HG03558 (cell line): ENCODE data around the gene AKAP6.

ENCODE experiments used
- ATAC-seq: cut with Tn5 transposase; IDR thresholded peaks from one replicate; pipeline ENCODE4 v1.9.1; 2021; ENCODE audit warnings: moderate number of reproducible peaks; ENCODE audit not compliant: unreplicated experiment; ENCODE audit errors: extremely low read depth

AKAP6 gene

DNA sequence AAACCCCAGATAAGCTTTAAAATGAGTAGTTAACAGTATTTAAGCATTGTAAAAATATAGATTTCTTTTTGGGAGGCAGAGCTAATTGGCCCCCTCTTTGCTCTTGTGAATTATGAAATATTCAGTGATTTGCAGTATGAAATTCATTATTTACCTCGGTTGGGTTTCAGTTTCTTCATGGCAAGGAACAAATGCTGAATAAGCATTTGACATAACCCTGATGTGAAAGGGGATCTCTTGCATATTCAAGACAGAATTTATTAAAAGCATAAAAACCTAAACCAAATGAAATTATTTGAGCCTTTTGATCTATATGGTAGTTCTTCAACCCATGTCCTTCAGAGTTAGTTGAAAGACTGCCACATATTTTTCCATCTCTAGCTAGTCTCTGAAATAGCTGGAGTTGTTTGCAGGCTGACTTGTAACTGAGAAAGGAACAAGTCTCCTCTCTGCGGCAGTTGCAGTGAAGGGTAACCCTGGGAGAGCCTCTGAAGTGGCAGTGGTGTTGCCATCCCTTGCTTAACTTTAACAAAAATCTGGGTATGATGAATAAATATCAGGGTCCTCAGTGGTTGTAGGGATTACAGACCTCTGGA is 690 bp downstream of the AKAP6 start:
- no peak for ATAC-seq

DNA sequence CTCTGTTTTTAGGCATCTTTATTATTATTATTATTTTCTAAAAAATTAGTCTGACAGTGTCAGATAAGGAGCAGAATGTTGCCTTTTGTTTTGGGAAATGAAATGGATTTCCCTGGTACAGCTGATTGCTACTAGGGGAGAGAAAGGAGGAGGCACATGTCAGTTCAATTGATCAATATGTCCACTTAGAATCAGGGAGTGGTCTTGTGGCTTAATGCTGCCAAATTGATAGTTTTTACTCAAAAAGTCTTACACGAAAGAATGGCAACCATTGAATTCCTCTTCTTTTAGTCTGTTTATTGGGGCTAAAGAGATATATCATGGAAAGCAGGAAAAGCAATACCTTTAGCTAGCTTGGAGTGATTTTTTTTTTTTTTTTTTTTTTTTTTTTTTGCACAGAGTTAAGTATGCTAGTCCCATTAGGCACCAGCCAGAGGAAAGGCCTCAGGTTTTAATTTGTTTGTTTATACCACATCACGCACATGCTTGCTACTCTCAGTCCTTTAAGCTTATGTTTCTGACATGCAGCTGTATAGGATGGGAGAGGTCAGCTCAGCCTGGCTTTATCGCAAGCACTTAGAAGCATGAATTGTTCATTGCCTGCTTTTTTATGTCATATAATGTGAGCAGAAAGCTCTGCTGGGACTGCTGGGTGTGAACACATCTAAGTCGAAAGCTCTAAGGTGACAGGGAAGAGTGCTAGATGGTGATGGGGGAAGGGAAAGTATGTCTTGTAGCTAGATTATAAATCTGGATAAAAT is 1.4 kb downstream of the AKAP6 start:
- ATAC-seq, result no peak

DNA sequence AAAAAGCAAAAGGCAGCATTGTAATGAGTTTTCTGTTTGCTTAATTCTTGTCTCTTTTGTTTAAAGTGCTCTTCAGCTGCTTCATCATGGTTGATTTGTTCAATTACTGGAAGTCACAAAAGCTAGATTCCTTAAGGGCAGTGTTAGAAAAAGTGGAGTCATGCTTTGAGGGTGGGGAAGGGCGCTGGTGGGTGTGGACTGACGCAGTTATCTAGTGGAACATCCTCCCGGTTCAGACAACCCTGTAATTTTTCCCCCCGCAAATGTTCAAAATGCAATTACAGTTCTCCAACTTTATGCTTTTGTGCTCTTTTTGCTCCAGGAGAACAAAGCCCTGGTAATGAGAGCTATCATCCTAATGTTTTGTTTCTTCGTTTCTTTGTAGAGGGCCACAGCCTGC is 2.1 kb downstream of the AKAP6 start:
- ATAC-seq, result no peak

GRCh38 chr14:32332415-32333316 is 3.6 kb downstream of the AKAP6 start:
- no peak for ATAC-seq

- ATAC-seq, result no peak
Measured at GRCh38 chr14:32336702-32337101, 7.6 kb downstream of the AKAP6 start.

DNA sequence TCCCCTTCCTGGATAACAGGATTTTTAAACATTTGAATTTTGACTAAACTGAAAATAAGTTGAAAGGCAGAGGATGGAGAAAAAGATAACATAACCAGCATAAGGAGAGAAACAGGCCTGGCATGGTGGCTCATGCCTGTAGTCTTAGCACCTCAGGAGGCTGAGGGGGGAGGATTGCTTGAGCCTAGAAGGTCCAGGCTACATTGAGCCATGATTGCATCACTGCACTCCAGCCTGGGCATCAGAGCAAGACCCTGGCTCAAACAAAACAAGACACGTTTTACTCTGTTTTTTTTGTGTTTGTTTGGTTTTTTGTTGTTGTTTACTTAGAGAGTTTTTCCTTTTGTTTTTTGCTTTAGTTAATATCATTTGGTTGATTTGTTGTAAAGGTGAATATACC is 8.7 kb downstream of the AKAP6 start:
- no peak for ATAC-seq

GRCh38 chr14:32339188-32339587 is 10.1 kb downstream of the AKAP6 start:
- no peak for ATAC-seq

DNA sequence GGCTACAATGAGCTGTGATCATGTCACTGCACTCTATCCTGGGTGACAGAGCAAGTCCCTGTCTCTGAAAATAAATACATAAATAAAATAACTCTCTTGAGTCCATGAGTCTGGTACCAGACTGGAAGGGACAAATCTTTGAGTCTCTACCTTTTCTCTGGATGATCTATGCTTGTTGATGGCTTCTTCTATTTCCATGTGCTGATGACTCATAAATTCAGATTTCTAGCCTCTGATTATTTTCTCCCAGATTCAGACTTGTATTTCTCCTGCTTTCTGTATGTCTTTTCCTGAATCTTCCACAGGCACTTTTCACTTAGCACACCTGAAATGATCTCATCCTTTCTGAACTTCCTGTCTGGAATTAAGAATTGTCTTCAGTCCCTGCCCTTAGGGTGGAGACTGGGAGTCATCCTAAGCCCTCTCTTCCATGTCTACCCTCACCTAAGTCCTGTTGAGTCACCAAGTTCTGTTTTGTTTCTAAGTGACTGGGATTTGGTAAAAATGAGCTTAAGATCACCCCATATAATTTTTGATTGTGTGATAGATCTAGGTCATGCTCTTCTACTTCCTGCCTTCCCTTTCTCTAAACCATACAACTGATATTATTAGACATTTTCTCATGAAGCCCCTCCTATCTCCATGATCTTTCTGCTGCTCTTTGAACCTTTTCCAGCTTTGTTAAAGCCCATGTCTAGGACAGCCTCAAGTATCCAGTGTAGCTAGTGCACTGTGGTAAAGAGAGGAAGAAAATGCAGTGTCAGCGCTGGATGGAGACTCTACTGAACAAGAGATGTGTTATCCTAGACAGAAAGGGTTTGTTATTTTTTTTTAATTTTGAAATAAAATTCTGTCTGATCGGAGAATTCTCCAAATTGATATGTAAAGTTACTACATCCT is 13.1 kb downstream of the AKAP6 start:
- ATAC-seq, result no peak

- no peak for ATAC-seq
Measured at GRCh38 chr14:32342847-32343194, 13.7 kb downstream of the AKAP6 start.

GRCh38 chr14:32343926-32344430 is 14.9 kb downstream of the AKAP6 start:
- no peak for ATAC-seq

- no peak for ATAC-seq
Measured at GRCh38 chr14:32345311-32345791, 16.3 kb downstream of the AKAP6 start.

DNA sequence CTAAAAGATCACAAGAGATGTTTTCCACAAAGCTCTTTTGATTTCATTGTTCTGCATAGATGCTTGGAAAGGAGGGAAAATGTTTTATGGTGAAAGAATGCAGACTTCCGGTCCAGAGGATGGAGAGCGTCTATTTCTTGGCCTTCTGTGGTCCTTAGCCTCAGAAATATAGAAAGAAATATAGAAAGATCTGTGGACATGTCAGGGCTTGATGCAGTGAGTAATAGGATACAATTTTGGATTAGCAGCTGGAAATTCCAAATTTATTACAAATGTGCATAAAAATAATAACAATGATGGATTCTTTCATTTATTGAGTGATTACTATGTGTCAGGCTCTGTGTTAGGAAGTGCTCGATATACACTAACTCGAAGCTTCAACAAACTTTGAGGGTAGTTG is 20.2 kb downstream of the AKAP6 start:
- ATAC-seq, result no peak

GRCh38 chr14:32350020-32350419 is 20.9 kb downstream of the AKAP6 start:
- ATAC-seq, result peak; percentile 97

GRCh38 chr14:32352631-32353030 is 23.5 kb downstream of the AKAP6 start:
- no peak for ATAC-seq

- no peak for ATAC-seq
Measured at GRCh38 chr14:32354716-32355115, 25.6 kb downstream of the AKAP6 start.

DNA sequence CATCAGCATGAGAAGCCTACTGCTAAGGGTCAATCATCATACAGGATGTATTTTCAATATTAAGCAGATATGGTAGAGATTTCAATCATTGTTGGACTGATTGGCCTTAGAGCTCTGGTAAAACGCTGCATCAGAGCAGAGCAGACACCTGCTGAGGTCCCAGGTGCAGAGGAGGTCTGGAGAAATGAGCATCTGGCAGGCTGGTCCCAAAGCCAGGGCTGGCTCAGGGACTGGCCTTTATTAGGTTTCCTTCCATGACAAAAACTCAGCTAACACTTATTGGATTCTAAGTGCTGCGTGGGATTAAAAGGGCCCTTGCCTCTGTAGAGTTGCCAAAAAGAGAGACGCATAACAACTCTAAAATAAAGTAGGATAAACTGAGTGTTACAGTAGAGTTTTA is 29.7 kb downstream of the AKAP6 start:
- ATAC-seq, result no peak

DNA sequence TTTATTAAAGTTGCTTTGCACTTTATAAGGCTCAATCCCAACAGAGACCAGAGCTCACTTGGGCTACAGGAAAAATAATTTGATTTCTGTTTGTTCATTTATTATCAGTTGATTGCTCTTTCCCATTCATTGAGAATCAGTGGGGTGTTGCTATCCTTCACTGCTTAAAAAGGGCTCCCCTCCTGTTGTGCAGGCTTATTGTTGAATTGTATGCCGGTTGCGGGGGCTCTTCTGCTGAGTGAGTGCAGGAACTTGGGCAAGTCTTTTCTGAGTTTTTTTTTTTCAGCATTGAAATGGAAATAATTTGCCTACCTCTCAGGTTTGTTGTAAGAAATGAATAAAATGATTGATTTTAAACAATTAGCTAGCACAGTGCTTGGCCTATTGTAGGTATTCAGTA is 32.6 kb downstream of the AKAP6 start:
- ATAC-seq, result no peak

- no peak for ATAC-seq
Measured at GRCh38 chr14:32363761-32364160, 34.7 kb downstream of the AKAP6 start.

DNA sequence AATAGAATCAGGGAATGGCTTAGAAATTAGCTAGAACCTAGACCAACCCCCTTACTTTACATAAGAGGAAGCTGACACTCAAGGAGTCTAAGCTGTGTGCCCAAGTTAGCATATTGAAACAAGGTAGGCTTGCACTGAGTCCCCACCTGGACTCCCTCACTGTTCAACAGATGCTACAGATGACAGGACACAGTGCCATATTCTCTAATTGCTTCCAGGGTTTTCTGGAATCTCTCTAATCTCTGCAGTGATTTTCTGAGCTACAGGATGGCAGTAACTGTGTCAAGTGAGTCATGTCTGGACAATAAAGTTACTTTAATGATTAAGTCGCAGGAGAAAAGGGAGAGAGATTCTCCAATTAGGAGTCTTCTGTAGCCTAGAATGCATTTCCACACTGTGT is 35.8 kb downstream of the AKAP6 start:
- ATAC-seq, result no peak
